CD4-positive, alpha-beta memory T cell (primary cell): Measurements from ENCODE around the gene KRTAP4-3. TPM values are rescaled to one million over a fixed set of nuclear protein-coding genes. Genes with fewer than 3 reads are reported as not detected.
"Not testable (repeated sequence)": the region's sequence is repeated elsewhere in the genome, so short reads cannot be mapped to it uniquely, and the experiment has no call there.

ENCODE experiments used
- CTCF ChIA-PET: fragments of 350-600 bp; sonication (Branson Sonifier 250); formaldehyde crosslinking; loops from one replicate; lab custom pipeline; 2021; ENCODE audit warnings: inconsistent platforms; ENCODE audit not compliant: partially characterized antibody; lab: Charles Lee
- POLR2A ChIA-PET: fragments of 350-600 bp; sonication (Branson Sonifier 250); formaldehyde crosslinking; loops from one replicate; lab custom pipeline; 2021; ENCODE audit not compliant: partially characterized antibody; lab: Charles Lee
- DNase-seq, 5 donors: peaks; one replicate each; pipeline versions ENCODE4 v3.0.0 to v3.0.0-alpha.2; 2020 to 2022; ENCODE audit warnings: mixed read lengths in 1 of 5
- H3K27ac ChIP-seq: one replicate; pipeline ENCODE4 v1.7.0; 2013; ENCODE audit warnings: low read depth, low read length
- H3K27me3 ChIP-seq: 2 replicates; pipeline ENCODE4 v1.7.0; 2013; ENCODE audit warnings: mild to moderate bottlenecking, low read length, moderate library complexity; ENCODE audit not compliant: insufficient read depth
- H3K36me3 ChIP-seq: 2 replicates; pipeline ENCODE4 v1.7.0; 2013; ENCODE audit warnings: mild to moderate bottlenecking, low read length, moderate library complexity; ENCODE audit not compliant: insufficient read depth
- H3K4me1 ChIP-seq: 2 replicates; pipeline ENCODE4 v1.7.0; 2013; ENCODE audit warnings: mild to moderate bottlenecking, low read length, moderate library complexity; ENCODE audit not compliant: insufficient read depth
- H3K4me3 ChIP-seq, 2 donors: one replicate each; pipeline ENCODE4 v1.7.0; 2013; ENCODE audit warnings: low read length in 2 of 2, mild to moderate bottlenecking in 1 of 2
- H3K9me3 ChIP-seq, 2 donors: one replicate each; pipeline ENCODE4 v1.7.0; 2013; ENCODE audit warnings: low read length in 2 of 2, control low read depth in 1 of 2; ENCODE audit not compliant: control insufficient read depth in 1 of 2
- H3K27ac Mint-ChIP-seq, 7 donors: one replicate each; pipeline ENCODE4 v1.8.0; 2020 to 2021; ENCODE audit warnings: mixed read lengths in 7 of 7, mild to moderate bottlenecking in 6 of 7, inconsistent platforms in 3 of 7, moderate library complexity in 3 of 7
- H3K27me3 Mint-ChIP-seq, 2 donors: one replicate each; pipeline ENCODE4 v1.8.0; 2020 to 2021; ENCODE audit warnings: mixed read lengths in 2 of 2
- H3K36me3 Mint-ChIP-seq, 2 donors: one replicate each; pipeline ENCODE4 v1.8.0; 2020 to 2021; ENCODE audit warnings: mixed read lengths in 2 of 2, inconsistent platforms in 1 of 2, mild to moderate bottlenecking in 1 of 2
- H3K4me1 Mint-ChIP-seq, 4 donors: one replicate each; pipeline ENCODE4 v1.8.0; 2020 to 2021; ENCODE audit warnings: mixed read lengths in 4 of 4, mild to moderate bottlenecking in 1 of 4
- H3K4me3 Mint-ChIP-seq, 8 donors: one replicate each; pipeline ENCODE4 v1.8.0; 2020 to 2021; ENCODE audit warnings: mixed read lengths in 8 of 8, mild to moderate bottlenecking in 7 of 8, moderate library complexity in 6 of 8, inconsistent platforms in 3 of 8
- H3K9me3 Mint-ChIP-seq, 8 donors: one replicate each; pipeline ENCODE4 v1.8.0; 2020 to 2021; ENCODE audit warnings: mixed read lengths in 8 of 8, mild to moderate bottlenecking in 5 of 8, inconsistent platforms in 3 of 8, moderate library complexity in 1 of 8
- intact Hi-C: fragments of 100-400 bp; cut with micrococcal nuclease; formaldehyde crosslinking; loops from one replicate; pipeline ENCODE4 v1.15.1; 2023
- polyA plus RNA-seq, 2 donors: library from polyadenylated mRNA; unstranded; fragments of 300-500 nt; fragmentation: Illumina TruSeq; gene quantifications; one replicate each; pipeline ENCODE4 v1.2.3, GENCODE V29; 2021
- total RNA-seq, 2 experiments: library from RNA; stranded (reverse); gene quantifications; one replicate each; pipeline ENCODE4 v1.2.3, GENCODE V29; 2021

The KRTAP4-3 gene
- total and polyA plus RNA-seq, 4 experiments from 2014 or later = not detected

GRCh38 chr17:41176744-41177387, 8.8 kb upstream of the KRTAP4-3 start:
- H3K27me3 Mint-ChIP-seq = no peaks in the 10 kb centered on the region
- no peak overlapping the region for H3K4me3 Mint-ChIP-seq
- H3K4me1 Mint-ChIP-seq = peaks cover 0 to 5% (median 3%) of the 10 kb centered on the region in 4 donors
- intact Hi-C loops = no loop called here
- no peak for DNase-seq
- POLR2A ChIA-PET = no interaction called here
- no peaks in the 10 kb centered on the region for H3K27me3 ChIP-seq
- H3K36me3 ChIP-seq = no peaks in the 10 kb centered on the region
- no peaks in the 10 kb centered on the region for H3K9me3 Mint-ChIP-seq
- no peak overlapping the region for H3K27ac ChIP-seq
- H3K4me1 ChIP-seq = no peaks in the 10 kb centered on the region
- H3K9me3 ChIP-seq = no peaks in the 10 kb centered on the region
- no peaks in the 10 kb centered on the region for H3K36me3 Mint-ChIP-seq
- no peak overlapping the region for H3K27ac Mint-ChIP-seq
- CTCF ChIA-PET = interaction anchor here (1.2 kb wide), 1 partner anchor 145 kb away, joined by 5 read pairs; no protein-coding TSS in a partner anchor
- H3K4me3 ChIP-seq = no peak overlapping the region

DNA sequence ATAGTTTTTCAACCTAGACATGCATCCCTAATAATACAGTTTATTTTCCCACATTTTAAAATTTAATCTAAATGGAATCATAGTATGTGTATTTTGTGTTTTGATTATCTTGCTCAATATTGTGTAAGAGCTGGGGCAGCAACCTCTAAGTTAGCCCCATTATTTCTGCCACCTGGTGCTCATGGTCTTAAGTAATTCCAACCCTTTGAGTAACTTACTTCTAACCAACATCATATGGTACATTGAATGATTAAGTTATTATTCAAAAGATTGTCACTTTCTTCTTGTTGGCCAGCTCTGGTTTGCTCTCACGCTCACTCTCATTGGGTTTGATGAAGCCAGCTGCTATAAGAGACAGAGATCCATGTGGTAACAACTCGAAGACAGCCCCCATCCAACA, 3.9 kb upstream of the KRTAP4-3 start:
- H3K4me3 Mint-ChIP-seq = no peak overlapping the region
- peaks cover 0 to 2% (median 0%) of the 10 kb centered on the region in 8 donors for H3K9me3 Mint-ChIP-seq
- Histone ChIP-seq H3K36me3 (no peaks in the 10 kb centered on the region), H3K9me3 (no peaks in the 10 kb centered on the region), H3K27ac (no peak overlapping the region), H3K4me1 (no peaks in the 10 kb centered on the region), H3K4me3 (no peak overlapping the region), H3K27me3 (no peaks in the 10 kb centered on the region)
- intact Hi-C loops = no loop called here
- peaks cover 0 to 9% (median 4%) of the 10 kb centered on the region in 4 donors for H3K4me1 Mint-ChIP-seq
- no peaks in the 10 kb centered on the region for H3K27me3 Mint-ChIP-seq
- no peak overlapping the region for H3K27ac Mint-ChIP-seq
- ChIA-PET POLR2A (no interaction called here), CTCF (interaction anchor here (2.3 kb wide), 1 partner anchor 150 kb away, joined by 11 read pairs; no protein-coding TSS in a partner anchor)
- no peak for DNase-seq
- no peaks in the 10 kb centered on the region for H3K36me3 Mint-ChIP-seq

- no peaks in the 10 kb centered on the region for H3K36me3 ChIP-seq
- no peaks in the 10 kb centered on the region for H3K27me3 ChIP-seq
- Mint-ChIP-seq H3K4me3 (peak overlapping the region in 1 of 8 donors; percentile 66), H3K27ac (peak overlapping the region in 1 of 7 donors; percentile 12), H3K4me1 (peaks cover 0 to 4% (median under 1%) of the 10 kb centered on the region in 4 donors), H3K9me3 (peaks cover 0 to 2% (median 0%) of the 10 kb centered on the region in 8 donors), H3K27me3 (peaks cover 3 to 4% of the 10 kb centered on the region in 2 donors), H3K36me3 (no peaks in the 10 kb centered on the region)
- ChIA-PET CTCF (interaction anchor here (1.7 kb wide), 1 partner anchor 381 kb away, joined by 4 read pairs; no protein-coding TSS in a partner anchor), POLR2A (no interaction called here)
- intact Hi-C loops = no loop called here
- no peaks in the 10 kb centered on the region for H3K4me1 ChIP-seq
- DNase-seq = no peak
- no peak overlapping the region for H3K4me3 ChIP-seq
- no peaks in the 10 kb centered on the region for H3K9me3 ChIP-seq
- no peak overlapping the region for H3K27ac ChIP-seq
Observed at GRCh38 chr17:41167561-41167960, 460 bp downstream of the KRTAP4-3 start.

- peaks cover 0 to 4% (median under 1%) of the 10 kb centered on the region in 4 donors for H3K4me1 Mint-ChIP-seq
- Histone ChIP-seq H3K27me3 (peaks cover 3% of the 10 kb centered on the region), H3K27ac (no peak overlapping the region), H3K36me3 (no peaks in the 10 kb centered on the region), H3K9me3 (no peaks in the 10 kb centered on the region), H3K4me3 (no peak overlapping the region), H3K4me1 (no peaks in the 10 kb centered on the region)
- no peaks in the 10 kb centered on the region for H3K9me3 Mint-ChIP-seq
- no peak overlapping the region for H3K27ac Mint-ChIP-seq
- intact Hi-C loops = no loop called here
- POLR2A ChIA-PET = no interaction called here
- peaks cover 6 to 10% of the 10 kb centered on the region in 2 donors for H3K27me3 Mint-ChIP-seq
- DNase-seq = no peak
- CTCF ChIA-PET = no interaction called here
- H3K4me3 Mint-ChIP-seq = no peak overlapping the region
- no peaks in the 10 kb centered on the region for H3K36me3 Mint-ChIP-seq
Observed at GRCh38 chr17:41163828-41164227, 4.2 kb downstream of the KRTAP4-3 start.

DNA sequence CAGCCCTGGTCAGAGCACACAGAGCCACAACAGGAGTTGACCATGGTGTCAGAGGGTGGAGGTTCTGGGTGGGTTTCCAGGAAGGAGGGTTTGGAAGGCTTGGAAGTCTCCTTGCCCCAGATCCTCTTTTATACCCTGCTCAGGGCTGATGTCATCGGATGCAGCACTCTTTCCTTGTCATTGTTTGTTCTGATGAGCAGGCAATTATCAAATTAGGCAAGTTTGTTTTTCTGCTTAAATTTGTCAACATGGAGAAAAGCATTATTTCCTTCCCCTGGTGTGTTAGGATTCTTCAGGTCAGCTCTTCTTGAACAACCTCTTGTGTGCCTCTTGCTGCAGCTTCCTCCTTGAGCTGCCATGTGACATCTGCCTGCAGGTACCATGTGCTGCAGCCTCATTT, 7.4 kb downstream of the KRTAP4-3 start, which contains the start of gene KRTAP4-4:
TSS of gene KRTAP4-4 (minus strand) at position 101 of the 400 bp plus-strand sequence. CDS start at position 44, 57 bp downstream.
- Histone ChIP-seq H3K36me3 (no peaks in the 10 kb centered on the region), H3K4me3 (no peak within 1 kb of the TSS), H3K9me3 (no peaks in the 10 kb centered on the region), H3K27ac (no peak within 1 kb of the TSS), H3K27me3 (peaks cover 3% of the 10 kb centered on the region), H3K4me1 (no peaks in the 10 kb centered on the region)
- Mint-ChIP-seq H3K9me3 (no peaks in the 10 kb centered on the region), H3K4me3 (no peak within 1 kb of the TSS), H3K4me1 (no peaks in the 10 kb centered on the region), H3K27me3 (peaks cover 14 to 21% of the 10 kb centered on the region in 2 donors), H3K27ac (peak within 1 kb of the TSS in 1 of 7 donors; percentile 70), H3K36me3 (no peaks in the 10 kb centered on the region)
- intact Hi-C loops = no loop called here
- DNase-seq = no peak
- POLR2A ChIA-PET = interaction anchor here (0.5 kb wide), 1 partner anchor 1660 kb away, joined by 3 read pairs; no protein-coding TSS in a partner anchor
- CTCF ChIA-PET = no interaction called here

DNA sequence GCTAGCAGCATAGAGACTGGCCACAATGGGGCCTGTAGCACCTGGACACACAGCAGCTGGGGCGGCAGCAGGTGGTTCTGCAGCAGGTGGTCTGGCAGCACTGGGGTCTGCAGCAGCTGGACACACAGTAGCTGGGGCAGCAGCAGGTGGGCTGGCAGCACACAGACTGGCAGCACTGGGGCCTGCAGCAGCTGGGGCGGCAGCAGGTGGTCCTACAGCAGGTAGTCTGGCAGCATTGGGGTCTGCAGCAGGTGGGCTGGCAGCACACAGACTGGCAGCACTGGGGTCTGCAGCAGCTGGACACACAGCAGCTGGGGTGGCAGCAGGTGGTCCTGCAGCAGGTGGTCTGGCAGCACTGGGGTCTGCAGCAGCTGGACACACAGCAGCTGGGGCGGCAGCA, 7.8 kb downstream of the KRTAP4-3 start:
- POLR2A ChIA-PET = interaction anchor here (0.5 to 1.1 kb wide), 2 partner anchors 529 to 1659 kb away, joined by 3 read pairs; no protein-coding TSS in a partner anchor
- H3K4me1 Mint-ChIP-seq, H3K36me3 ChIP-seq, H3K27me3 ChIP-seq, H3K4me1 ChIP-seq, H3K4me3 Mint-ChIP-seq, CTCF ChIA-PET, intact Hi-C loops, H3K27ac Mint-ChIP-seq, H3K9me3 Mint-ChIP-seq, H3K4me3 ChIP-seq, DNase-seq, H3K27ac ChIP-seq, H3K9me3 ChIP-seq, H3K36me3 Mint-ChIP-seq: not testable (repeated sequence)
- H3K27me3 Mint-ChIP-seq = peaks cover 16 to 23% of the 10 kb centered on the region in 2 donors

DNA sequence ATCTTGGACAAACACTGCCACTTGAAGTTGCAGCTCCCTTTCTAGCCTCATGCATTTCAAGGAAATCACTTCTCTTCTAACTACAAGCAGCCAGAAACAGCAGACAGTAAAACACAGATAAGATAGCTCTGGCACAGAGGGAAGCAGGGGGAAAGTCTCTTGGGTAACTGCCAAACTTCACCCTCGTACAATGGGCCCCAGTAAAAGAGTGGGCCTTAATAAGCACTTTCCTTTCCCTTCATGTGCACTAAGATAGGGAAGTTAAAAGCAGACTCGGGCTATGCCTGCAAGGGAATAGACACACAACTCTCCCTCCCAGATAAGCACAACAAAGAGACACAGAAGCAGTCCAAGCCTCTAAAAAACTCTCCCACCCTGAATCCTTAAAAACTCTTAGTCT, 14.2 kb downstream of the KRTAP4-3 start:
- H3K27me3 ChIP-seq = no peaks in the 10 kb centered on the region
- H3K9me3 ChIP-seq = no peaks in the 10 kb centered on the region
- DNase-seq = no peak
- H3K4me1 ChIP-seq = no peaks in the 10 kb centered on the region
- intact Hi-C loops = no loop called here
- H3K4me3 Mint-ChIP-seq = no peak overlapping the region
- peaks cover 14 to 16% of the 10 kb centered on the region in 2 donors for H3K27me3 Mint-ChIP-seq
- CTCF ChIA-PET = no interaction called here
- peaks cover 0 to 2% (median 0%) of the 10 kb centered on the region in 4 donors for H3K4me1 Mint-ChIP-seq
- H3K9me3 Mint-ChIP-seq = no peaks in the 10 kb centered on the region
- no peak overlapping the region for H3K27ac ChIP-seq
- H3K36me3 Mint-ChIP-seq = no peaks in the 10 kb centered on the region
- no peak overlapping the region for H3K4me3 ChIP-seq
- no peaks in the 10 kb centered on the region for H3K36me3 ChIP-seq
- POLR2A ChIA-PET = no interaction called here
- no peak overlapping the region for H3K27ac Mint-ChIP-seq
